NB4 (cell line): ENCODE measurements around the gene BBS4.
"Not testable (repeated sequence)": the region's sequence is repeated elsewhere in the genome, so short reads cannot be mapped to it uniquely, and the experiment has no call there.

ENCODE experiments used
- DNase-seq: peaks from one replicate; pipeline ENCODE4 v3.0.0; 2010; ENCODE audit warnings: low read depth
- H3K4me3 ChIP-seq: one replicate; pipeline ENCODE4 v1.5.1; 2011; ENCODE audit warnings: mild to moderate bottlenecking, low read depth, low read length, moderate library complexity
- CTCF ChIP-seq: IDR thresholded peaks from one replicate; pipeline ENCODE4 v1.5.1; 2012; ENCODE audit warnings: low read depth, low read length
- MAX ChIP-seq: IDR thresholded peaks from 2 replicates; pipeline ENCODE4 v1.6.1; 2011; ENCODE audit warnings: low read depth, low read length
- MYC ChIP-seq: IDR thresholded peaks from 2 replicates; pipeline ENCODE4 v1.6.1; 2011; ENCODE audit warnings: low read depth, low read length
- POLR2A ChIP-seq: IDR thresholded peaks from 2 replicates; pipeline ENCODE4 v1.6.1; 2011; ENCODE audit warnings: mild to moderate bottlenecking; ENCODE audit not compliant: insufficient read length; ENCODE audit errors: extremely low read depth

BBS4 gene

GRCh38 chr15:72685301-72685924 is 594 bp upstream of the BBS4 start:
- no peak for TF ChIP-seq POLR2A
- no peak for TF ChIP-seq CTCF
- no peak for TF ChIP-seq MYC
- TF ChIP-seq MAX = no peak
- peak; percentile 8 for DNase-seq
- peak overlapping the region; percentile 99 for H3K4me3 ChIP-seq

GRCh38 chr15:72688697-72689096 is 2.7 kb downstream of the BBS4 start:
- DNase-seq = no peak
- no peak for TF ChIP-seq CTCF
- TF ChIP-seq MAX = no peak
- TF ChIP-seq POLR2A = no peak
- TF ChIP-seq MYC = no peak
- H3K4me3 ChIP-seq = no peak overlapping the region

- TF ChIP-seq MAX = no peak
- TF ChIP-seq POLR2A = no peak
- no peak for TF ChIP-seq MYC
- no peak for TF ChIP-seq CTCF
- H3K4me3 ChIP-seq = no peak overlapping the region
These were observed 4.9 kb downstream of the BBS4 start for GRCh38 chr15:72690938-72691337.

GRCh38 chr15:72698938-72699337 is 12.9 kb downstream of the BBS4 start:
- TF ChIP-seq POLR2A (no peak), MYC (no peak), CTCF (no peak), MAX (no peak)
- no peak overlapping the region for H3K4me3 ChIP-seq
- no peak for DNase-seq

More at GRCh38 chr15:72690938-72691337, 4.9 kb downstream of the BBS4 start:
- DNase-seq = no peak

GRCh38 chr15:72700076-72700475 is 14.1 kb downstream of the BBS4 start:
- TF ChIP-seq POLR2A = no peak
- TF ChIP-seq MYC = no peak
- no peak overlapping the region for H3K4me3 ChIP-seq
- DNase-seq = no peak

- TF ChIP-seq CTCF (no peak), MAX (no peak), MYC (no peak), POLR2A (no peak)
- H3K4me3 ChIP-seq = no peak overlapping the region
- DNase-seq = peak; percentile 12
These were observed 20.3 kb downstream of the BBS4 start for GRCh38 chr15:72706266-72706665.

- not testable (repeated sequence) for DNase-seq, H3K4me3 ChIP-seq
These were observed 22.7 kb downstream of the BBS4 start for GRCh38 chr15:72708551-72709303.
